Measurements from ENCODE around the gene DPRX.

DNA sequence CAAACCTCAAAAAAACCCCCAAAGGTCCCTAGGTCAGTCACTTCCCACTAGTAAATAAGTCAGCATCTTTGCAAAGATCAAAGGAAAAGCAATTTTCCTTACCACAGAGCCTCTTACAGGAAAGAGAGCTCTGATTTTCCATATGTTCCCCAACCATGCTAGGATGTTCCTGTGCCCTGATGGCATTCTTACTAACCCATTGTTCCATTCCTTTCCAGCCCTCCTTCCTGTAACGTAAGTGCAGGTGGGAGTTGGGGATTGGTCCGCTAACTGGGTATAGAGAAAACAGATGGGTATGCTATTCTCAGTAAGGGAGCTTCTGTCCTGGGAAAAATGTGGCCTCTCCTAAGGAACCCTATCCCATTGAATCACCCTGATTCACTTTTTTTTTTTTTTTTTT is 14.3 kb downstream of the DPRX start:
- TF ChIP-seq, protein P1, sequence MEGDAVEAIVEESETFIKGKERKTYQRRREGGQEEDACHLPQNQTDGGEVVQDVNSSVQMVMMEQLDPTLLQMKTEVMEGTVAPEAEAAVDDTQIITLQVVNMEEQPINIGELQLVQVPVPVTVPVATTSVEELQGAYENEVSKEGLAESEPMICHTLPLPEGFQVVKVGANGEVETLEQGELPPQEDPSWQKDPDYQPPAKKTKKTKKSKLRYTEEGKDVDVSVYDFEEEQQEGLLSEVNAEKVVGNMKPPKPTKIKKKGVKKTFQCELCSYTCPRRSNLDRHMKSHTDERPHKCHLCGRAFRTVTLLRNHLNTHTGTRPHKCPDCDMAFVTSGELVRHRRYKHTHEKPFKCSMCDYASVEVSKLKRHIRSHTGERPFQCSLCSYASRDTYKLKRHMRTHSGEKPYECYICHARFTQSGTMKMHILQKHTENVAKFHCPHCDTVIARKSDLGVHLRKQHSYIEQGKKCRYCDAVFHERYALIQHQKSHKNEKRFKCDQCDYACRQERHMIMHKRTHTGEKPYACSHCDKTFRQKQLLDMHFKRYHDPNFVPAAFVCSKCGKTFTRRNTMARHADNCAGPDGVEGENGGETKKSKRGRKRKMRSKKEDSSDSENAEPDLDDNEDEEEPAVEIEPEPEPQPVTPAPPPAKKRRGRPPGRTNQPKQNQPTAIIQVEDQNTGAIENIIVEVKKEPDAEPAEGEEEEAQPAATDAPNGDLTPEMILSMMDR (conservative IDR thresholded peaks at IDR 0.05 in 1 of 2, IDR thresholded peaks at IDR 0.05 in 1 of 2; ENCODE audit: low read depth in 1 of 2, low read length in 2 of 2), result no peak
- no peak for TF ChIP-seq EZH2 (IDR thresholded peaks at IDR 0.05; ENCODE audit: low read length, missing control alignments)

Data from fibroblast of lung (primary cell).